HEK293 (cell line): Measurements from ENCODE around the gene GAS7.

Source experiments
- CTCF ChIA-PET: fragments of 350-600 bp; formaldehyde crosslinking; extraction: SDS; loops from one replicate; lab custom pipeline; 2021; ENCODE audit warnings: antibody characterized with exemption; lab: Yijun Ruan, JAX
- POLR2A ChIA-PET: fragments of 300-600 bp; formaldehyde crosslinking; extraction: SDS; loops from one replicate; lab custom pipeline; 2020; ENCODE audit warnings: antibody characterized with exemption, inconsistent platforms; lab: Yijun Ruan, JAX
- H3K27ac ChIP-seq: fragments of 200-500 bp; sonication (Bioruptor generic); 2 replicates; pipeline ENCODE4 v1.5.1; 2014; ENCODE audit warnings: low read depth, low read length, control low read depth, inconsistent platforms; ENCODE audit errors: extremely low read depth
- H3K36me3 ChIP-seq, 2 experiments: fragments of 200-500 bp in 1 of 2; sonication (Bioruptor generic) in 1 of 2; 1 replicate in 1 of 2; 2 replicates in 1 of 2; pipeline ENCODE4 v1.5.1; 2014 to 2017; ENCODE audit warnings: inconsistent platforms in 2 of 2, low read length in 2 of 2; ENCODE audit not compliant: control insufficient read depth in 2 of 2, insufficient read depth in 1 of 2
- H3K4me1 ChIP-seq: fragments of 200-500 bp; sonication (Bioruptor generic); 2 replicates; pipeline ENCODE4 v1.5.1; 2014; ENCODE audit warnings: mild to moderate bottlenecking, low read length, inconsistent platforms; ENCODE audit not compliant: control insufficient read depth, insufficient read depth
- H3K4me3 ChIP-seq: 2 replicates; pipeline ENCODE4 v1.5.1; 2011; ENCODE audit warnings: low read depth, mild to moderate bottlenecking, control low read depth, low read length, moderate library complexity
- H3K9me3 ChIP-seq: fragments of 200-500 bp; sonication (Bioruptor generic); 2 replicates; pipeline ENCODE4 v1.5.1; 2014; ENCODE audit warnings: low read depth, low read length, inconsistent platforms; ENCODE audit not compliant: control insufficient read depth, insufficient read depth
- FEZF1 ChIP-seq: fragments of 450-650 bp; formaldehyde crosslinking; IDR thresholded peaks from 2 replicates; pipeline ENCODE4 v1.5.1; 2016; ENCODE audit warnings: missing biosample characterization, missing genetic modification characterization
- GLIS1 ChIP-seq: fragments of 450-650 bp; formaldehyde crosslinking; IDR thresholded peaks from 2 replicates; pipeline ENCODE4 v1.5.1; 2016; ENCODE audit warnings: missing biosample characterization, missing genetic modification characterization
- GLIS2 ChIP-seq: fragments of 450-650 bp; formaldehyde crosslinking; IDR thresholded peaks from 2 replicates; pipeline ENCODE4 v1.5.1; 2016; ENCODE audit warnings: missing biosample characterization, missing genetic modification characterization
- MEIS1 ChIP-seq: sonication (generic); formaldehyde crosslinking; IDR thresholded peaks from 2 replicates; pipeline ENCODE4 v1.8.1; 2022; ENCODE audit warnings: missing genetic modification reagents, mild to moderate bottlenecking, borderline replicate concordance
- REPIN1 ChIP-seq: fragments of 450-650 bp; formaldehyde crosslinking; IDR thresholded peaks from 2 replicates; pipeline ENCODE4 v1.5.1; 2017; ENCODE audit warnings: missing biosample characterization, missing genetic modification characterization, low read depth
- SP7 ChIP-seq: fragments of 450-650 bp; formaldehyde crosslinking; IDR thresholded peaks from 2 replicates; pipeline ENCODE4 v1.5.1; 2016; ENCODE audit warnings: missing biosample characterization, missing genetic modification characterization
- WT1 ChIP-seq: fragments of 450-650 bp; formaldehyde crosslinking; IDR thresholded peaks from 2 replicates; pipeline ENCODE4 v1.5.1; 2016; ENCODE audit warnings: missing biosample characterization, missing genetic modification characterization
- ZNF157 ChIP-seq: fragments of 450-650 bp; formaldehyde crosslinking; IDR thresholded peaks from 2 replicates; pipeline ENCODE4 v1.5.1; 2016; ENCODE audit warnings: missing biosample characterization, missing genetic modification characterization
- ZNF175 ChIP-seq: fragments of 450-650 bp; formaldehyde crosslinking; IDR thresholded peaks from 2 replicates; pipeline ENCODE4 v1.5.1; 2016; ENCODE audit warnings: missing biosample characterization, missing genetic modification characterization
- ZNF19 ChIP-seq: fragments of 450-650 bp; formaldehyde crosslinking; IDR thresholded peaks from 2 replicates; pipeline ENCODE4; 2016; ENCODE audit warnings: missing biosample characterization, missing genetic modification characterization, low read depth
- ZNF266 ChIP-seq: fragments of 450-650 bp; formaldehyde crosslinking; IDR thresholded peaks from 2 replicates; pipeline ENCODE4 v1.5.1; 2016; ENCODE audit warnings: missing biosample characterization, missing genetic modification characterization, low read depth
- ZNF302 ChIP-seq: fragments of 450-650 bp; formaldehyde crosslinking; IDR thresholded peaks from 2 replicates; pipeline ENCODE4 v1.5.1; 2016; ENCODE audit warnings: missing biosample characterization, missing genetic modification characterization, low read depth
- ZNF610 ChIP-seq: fragments of 450-650 bp; formaldehyde crosslinking; IDR thresholded peaks from 2 replicates; pipeline ENCODE4 v1.5.1; 2016; ENCODE audit warnings: missing biosample characterization, missing genetic modification characterization, borderline replicate concordance
- ZNF660 ChIP-seq: fragments of 450-650 bp; IDR thresholded peaks from 2 replicates; pipeline ENCODE4 v1.5.1; 2018; ENCODE audit warnings: missing biosample characterization, mild to moderate bottlenecking, missing genetic modification characterization
- ZNF707 ChIP-seq: fragments of 450-650 bp; formaldehyde crosslinking; IDR thresholded peaks from 2 replicates; pipeline ENCODE4 v1.5.1; 2016; ENCODE audit warnings: missing biosample characterization, missing genetic modification characterization
- ZSCAN16 ChIP-seq: fragments of 450-650 bp; formaldehyde crosslinking; IDR thresholded peaks from 2 replicates; pipeline ENCODE4 v1.5.1; 2016; ENCODE audit warnings: missing biosample characterization, missing genetic modification characterization
- TF ChIP-seq, protein P1 (sequence below): fragments of 450-650 bp; formaldehyde crosslinking; IDR thresholded peaks from 2 replicates; pipeline ENCODE4 v1.5.1; 2017; ENCODE audit warnings: missing biosample characterization, missing genetic modification characterization
- TF ChIP-seq, protein P2 (sequence below): fragments of 450-650 bp; formaldehyde crosslinking; IDR thresholded peaks from 2 replicates; pipeline ENCODE4 v1.5.1; 2016; ENCODE audit warnings: missing biosample characterization, missing genetic modification characterization, borderline replicate concordance
- TF ChIP-seq, protein P3 (sequence below): fragments of 450-650 bp; formaldehyde crosslinking; IDR thresholded peaks from 2 replicates; pipeline ENCODE4 v1.5.1; 2016; ENCODE audit warnings: missing biosample characterization, missing genetic modification characterization

GAS7 gene

DNA sequence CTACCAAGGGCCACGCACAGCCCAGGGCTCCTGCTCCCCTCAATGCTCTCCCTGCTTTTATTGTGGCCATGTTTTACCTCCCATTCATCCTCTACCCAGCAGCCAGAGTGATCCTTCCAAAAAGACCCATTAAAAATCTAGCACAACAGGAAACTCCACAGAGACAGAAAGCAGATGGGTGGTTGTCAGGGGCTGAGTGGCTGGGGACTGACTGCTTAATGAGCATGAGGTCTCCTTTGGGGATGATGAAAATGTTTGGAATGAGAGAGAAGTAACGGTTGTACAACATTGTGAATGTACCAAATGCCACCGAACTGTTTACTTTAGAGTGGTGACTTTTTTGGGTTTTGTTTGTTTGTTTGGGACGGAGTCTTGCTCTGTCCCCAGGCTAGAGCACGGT lies 107.4 kb downstream of the GAS7 start:
- no peak overlapping the region for H3K27ac ChIP-seq
- H3K4me3 ChIP-seq = no peak overlapping the region
- TF ChIP-seq ZNF266 (tag by site-specific recombination) (no peak), ZNF610 (tag by site-specific recombination) (no peak), GLIS2 (tag by site-specific recombination) (no peak), REPIN1 (tag by site-specific recombination) (no peak), ZNF707 (tag by site-specific recombination) (no peak)
- TF ChIP-seq, all 188 proteins: peak for 0
- ChIA-PET CTCF (interaction anchor here (0.8 kb wide), 1 partner anchor 136 kb away, joined by 3 read pairs; no protein-coding TSS in a partner anchor), POLR2A (no interaction called here)
- Histone ChIP-seq H3K9me3 (no peaks in the 10 kb centered on the region), H3K4me1 (peaks cover 5% of the 10 kb centered on the region; the same call in 1 of the 2 replicates), H3K36me3 (no peaks in the 10 kb centered on the region)

DNA sequence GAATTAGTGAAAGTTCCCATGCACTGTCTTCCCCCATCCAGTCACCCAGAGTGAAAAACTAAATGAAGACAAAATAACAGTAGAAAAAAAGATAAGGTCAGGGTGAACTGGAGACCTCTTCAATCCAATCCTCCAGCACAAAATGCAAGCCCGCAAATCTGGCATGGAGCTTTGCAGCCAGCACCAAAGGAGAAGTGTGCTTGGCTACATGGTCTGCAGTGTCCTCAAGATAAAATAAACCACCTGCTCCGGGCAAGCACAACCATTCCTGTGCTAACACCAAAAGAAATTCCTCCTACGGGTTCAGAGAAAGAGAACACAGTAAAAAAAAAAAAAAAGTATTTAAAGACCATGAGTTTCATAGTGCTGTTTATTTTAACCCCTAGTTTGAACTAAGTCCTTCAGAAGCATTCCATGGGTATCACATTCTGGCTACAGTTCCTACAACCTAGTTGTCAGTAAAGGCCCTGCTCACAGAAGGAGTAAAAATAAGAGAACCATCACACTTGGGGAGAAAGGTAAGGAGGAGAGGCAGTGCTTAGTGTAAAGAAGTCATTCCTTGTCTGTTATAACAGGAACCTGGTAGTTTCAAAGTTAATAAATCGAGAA lies 109.1 kb downstream of the GAS7 start:
- Histone ChIP-seq H3K9me3 (no peaks in the 10 kb centered on the region), H3K27ac (no peak overlapping the region), H3K4me3 (no peak overlapping the region), H3K36me3 (no peaks in the 10 kb centered on the region), H3K4me1 (peaks cover 5% of the 10 kb centered on the region; the same call in 1 of the 2 replicates)
- no peak for TF ChIP-seq FEZF1 (tag by site-specific recombination)
- TF ChIP-seq GLIS1 = peak; percentile 68
- ChIA-PET CTCF (no interaction called here), POLR2A (no interaction called here)

DNA sequence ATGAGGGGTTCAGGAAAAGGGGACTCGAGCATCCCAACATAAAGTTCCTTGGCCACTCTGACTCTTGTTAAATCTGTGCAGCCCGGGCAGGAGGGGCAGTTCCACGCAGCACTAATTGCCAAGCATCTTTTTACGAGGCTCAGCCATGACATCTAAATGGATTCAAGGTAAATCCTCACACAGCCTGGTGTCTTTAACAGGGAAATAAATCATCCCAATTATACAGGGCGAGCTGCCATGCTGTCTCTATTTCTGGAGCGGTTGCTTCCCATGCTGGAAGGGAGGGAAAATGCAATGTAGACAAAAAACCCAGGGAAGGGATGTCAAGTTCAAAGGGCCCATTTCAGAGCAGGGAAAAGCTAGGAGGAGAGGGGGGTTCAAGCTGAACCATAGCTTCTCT lies 110.0 kb downstream of the GAS7 start:
- peaks cover 5% of the 10 kb centered on the region; the same call in 1 of the 2 replicates for H3K4me1 ChIP-seq
- H3K36me3 ChIP-seq = no peaks in the 10 kb centered on the region
- no peak overlapping the region for H3K4me3 ChIP-seq
- H3K27ac ChIP-seq = no peak overlapping the region
- POLR2A ChIA-PET = no interaction called here
- H3K9me3 ChIP-seq = no peaks in the 10 kb centered on the region
- CTCF ChIA-PET = no interaction called here
- TF ChIP-seq ZSCAN16 (no peak), MEIS1 (CRISPR knock-in tag) (peak; percentile 64; the same call in 1 of the 2 replicates), ZNF660 (tag by site-specific recombination) (no peak), ZNF19 (tag by site-specific recombination) (no peak), ZNF157 (tag by site-specific recombination) (no peak), ZNF610 (tag by site-specific recombination) (no peak), WT1 (tag by site-specific recombination) (no peak), GLIS1 (peak; percentile 47; the same call in 1 of the 2 replicates), ZNF302 (tag by site-specific recombination) (no peak), SP7 (tag by site-specific recombination) (peak; percentile 87), ZNF175 (tag by site-specific recombination) (no peak), FEZF1 (tag by site-specific recombination) (peak; percentile 14; the same call in 1 of the 2 replicates)
- TF ChIP-seq, protein P1, sequence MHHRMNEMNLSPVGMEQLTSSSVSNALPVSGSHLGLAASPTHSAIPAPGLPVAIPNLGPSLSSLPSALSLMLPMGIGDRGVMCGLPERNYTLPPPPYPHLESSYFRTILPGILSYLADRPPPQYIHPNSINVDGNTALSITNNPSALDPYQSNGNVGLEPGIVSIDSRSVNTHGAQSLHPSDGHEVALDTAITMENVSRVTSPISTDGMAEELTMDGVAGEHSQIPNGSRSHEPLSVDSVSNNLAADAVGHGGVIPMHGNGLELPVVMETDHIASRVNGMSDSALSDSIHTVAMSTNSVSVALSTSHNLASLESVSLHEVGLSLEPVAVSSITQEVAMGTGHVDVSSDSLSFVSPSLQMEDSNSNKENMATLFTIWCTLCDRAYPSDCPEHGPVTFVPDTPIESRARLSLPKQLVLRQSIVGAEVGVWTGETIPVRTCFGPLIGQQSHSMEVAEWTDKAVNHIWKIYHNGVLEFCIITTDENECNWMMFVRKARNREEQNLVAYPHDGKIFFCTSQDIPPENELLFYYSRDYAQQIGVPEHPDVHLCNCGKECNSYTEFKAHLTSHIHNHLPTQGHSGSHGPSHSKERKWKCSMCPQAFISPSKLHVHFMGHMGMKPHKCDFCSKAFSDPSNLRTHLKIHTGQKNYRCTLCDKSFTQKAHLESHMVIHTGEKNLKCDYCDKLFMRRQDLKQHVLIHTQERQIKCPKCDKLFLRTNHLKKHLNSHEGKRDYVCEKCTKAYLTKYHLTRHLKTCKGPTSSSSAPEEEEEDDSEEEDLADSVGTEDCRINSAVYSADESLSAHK = 0 out of 2 replicates have a peak, but pooled peaks have one; percentile 13
- TF ChIP-seq, protein P2, sequence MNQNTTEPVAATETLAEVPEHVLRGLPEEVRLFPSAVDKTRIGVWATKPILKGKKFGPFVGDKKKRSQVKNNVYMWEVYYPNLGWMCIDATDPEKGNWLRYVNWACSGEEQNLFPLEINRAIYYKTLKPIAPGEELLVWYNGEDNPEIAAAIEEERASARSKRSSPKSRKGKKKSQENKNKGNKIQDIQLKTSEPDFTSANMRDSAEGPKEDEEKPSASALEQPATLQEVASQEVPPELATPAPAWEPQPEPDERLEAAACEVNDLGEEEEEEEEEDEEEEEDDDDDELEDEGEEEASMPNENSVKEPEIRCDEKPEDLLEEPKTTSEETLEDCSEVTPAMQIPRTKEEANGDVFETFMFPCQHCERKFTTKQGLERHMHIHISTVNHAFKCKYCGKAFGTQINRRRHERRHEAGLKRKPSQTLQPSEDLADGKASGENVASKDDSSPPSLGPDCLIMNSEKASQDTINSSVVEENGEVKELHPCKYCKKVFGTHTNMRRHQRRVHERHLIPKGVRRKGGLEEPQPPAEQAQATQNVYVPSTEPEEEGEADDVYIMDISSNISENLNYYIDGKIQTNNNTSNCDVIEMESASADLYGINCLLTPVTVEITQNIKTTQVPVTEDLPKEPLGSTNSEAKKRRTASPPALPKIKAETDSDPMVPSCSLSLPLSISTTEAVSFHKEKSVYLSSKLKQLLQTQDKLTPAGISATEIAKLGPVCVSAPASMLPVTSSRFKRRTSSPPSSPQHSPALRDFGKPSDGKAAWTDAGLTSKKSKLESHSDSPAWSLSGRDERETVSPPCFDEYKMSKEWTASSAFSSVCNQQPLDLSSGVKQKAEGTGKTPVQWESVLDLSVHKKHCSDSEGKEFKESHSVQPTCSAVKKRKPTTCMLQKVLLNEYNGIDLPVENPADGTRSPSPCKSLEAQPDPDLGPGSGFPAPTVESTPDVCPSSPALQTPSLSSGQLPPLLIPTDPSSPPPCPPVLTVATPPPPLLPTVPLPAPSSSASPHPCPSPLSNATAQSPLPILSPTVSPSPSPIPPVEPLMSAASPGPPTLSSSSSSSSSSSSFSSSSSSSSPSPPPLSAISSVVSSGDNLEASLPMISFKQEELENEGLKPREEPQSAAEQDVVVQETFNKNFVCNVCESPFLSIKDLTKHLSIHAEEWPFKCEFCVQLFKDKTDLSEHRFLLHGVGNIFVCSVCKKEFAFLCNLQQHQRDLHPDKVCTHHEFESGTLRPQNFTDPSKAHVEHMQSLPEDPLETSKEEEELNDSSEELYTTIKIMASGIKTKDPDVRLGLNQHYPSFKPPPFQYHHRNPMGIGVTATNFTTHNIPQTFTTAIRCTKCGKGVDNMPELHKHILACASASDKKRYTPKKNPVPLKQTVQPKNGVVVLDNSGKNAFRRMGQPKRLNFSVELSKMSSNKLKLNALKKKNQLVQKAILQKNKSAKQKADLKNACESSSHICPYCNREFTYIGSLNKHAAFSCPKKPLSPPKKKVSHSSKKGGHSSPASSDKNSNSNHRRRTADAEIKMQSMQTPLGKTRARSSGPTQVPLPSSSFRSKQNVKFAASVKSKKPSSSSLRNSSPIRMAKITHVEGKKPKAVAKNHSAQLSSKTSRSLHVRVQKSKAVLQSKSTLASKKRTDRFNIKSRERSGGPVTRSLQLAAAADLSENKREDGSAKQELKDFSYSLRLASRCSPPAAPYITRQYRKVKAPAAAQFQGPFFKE (tag by site-specific recombination) = no peak
- TF ChIP-seq, protein P3, sequence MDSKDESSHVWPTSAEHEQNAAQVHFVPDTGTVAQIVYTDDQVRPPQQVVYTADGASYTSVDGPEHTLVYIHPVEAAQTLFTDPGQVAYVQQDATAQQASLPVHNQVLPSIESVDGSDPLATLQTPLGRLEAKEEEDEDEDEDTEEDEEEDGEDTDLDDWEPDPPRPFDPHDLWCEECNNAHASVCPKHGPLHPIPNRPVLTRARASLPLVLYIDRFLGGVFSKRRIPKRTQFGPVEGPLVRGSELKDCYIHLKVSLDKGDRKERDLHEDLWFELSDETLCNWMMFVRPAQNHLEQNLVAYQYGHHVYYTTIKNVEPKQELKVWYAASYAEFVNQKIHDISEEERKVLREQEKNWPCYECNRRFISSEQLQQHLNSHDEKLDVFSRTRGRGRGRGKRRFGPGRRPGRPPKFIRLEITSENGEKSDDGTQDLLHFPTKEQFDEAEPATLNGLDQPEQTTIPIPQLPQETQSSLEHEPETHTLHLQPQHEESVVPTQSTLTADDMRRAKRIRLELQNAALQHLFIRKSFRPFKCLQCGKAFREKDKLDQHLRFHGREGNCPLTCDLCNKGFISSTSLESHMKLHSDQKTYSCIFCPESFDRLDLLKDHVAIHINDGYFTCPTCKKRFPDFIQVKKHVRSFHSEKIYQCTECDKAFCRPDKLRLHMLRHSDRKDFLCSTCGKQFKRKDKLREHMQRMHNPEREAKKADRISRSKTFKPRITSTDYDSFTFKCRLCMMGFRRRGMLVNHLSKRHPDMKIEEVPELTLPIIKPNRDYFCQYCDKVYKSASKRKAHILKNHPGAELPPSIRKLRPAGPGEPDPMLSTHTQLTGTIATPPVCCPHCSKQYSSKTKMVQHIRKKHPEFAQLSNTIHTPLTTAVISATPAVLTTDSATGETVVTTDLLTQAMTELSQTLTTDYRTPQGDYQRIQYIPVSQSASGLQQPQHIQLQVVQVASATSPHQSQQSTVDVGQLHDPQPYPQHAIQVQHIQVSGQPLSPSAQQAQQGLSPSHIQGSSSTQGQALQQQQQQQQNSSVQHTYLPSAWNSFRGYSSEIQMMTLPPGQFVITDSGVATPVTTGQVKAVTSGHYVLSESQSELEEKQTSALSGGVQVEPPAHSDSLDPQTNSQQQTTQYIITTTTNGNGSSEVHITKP = 0 out of 2 replicates have a peak, but pooled peaks have one; percentile 12
